Stimulated activated naive CD8-positive, alpha-beta T cell treated with anti-CD3 and anti-CD28 coated beads, Interleukin-15, Interleukin-2, amounts not matched to agents 100 ng/mL and 50 ng/mL, for 24 hours (primary cell): Measurements from ENCODE around the gene E2F2.
"Not testable (repeated sequence)": the region's sequence is repeated elsewhere in the genome, so short reads cannot be mapped to it uniquely, and the experiment has no call there.

Experiments
- H3K27ac Mint-ChIP-seq: one replicate; pipeline ENCODE4 v1.8.0; 2021; ENCODE audit warnings: mild to moderate bottlenecking, mixed read lengths
- H3K27me3 Mint-ChIP-seq: one replicate; pipeline ENCODE4 v1.8.0; 2021; ENCODE audit warnings: mixed read lengths
- H3K36me3 Mint-ChIP-seq: one replicate; pipeline ENCODE4 v1.8.0; 2021; ENCODE audit warnings: low read depth, mixed read lengths
- H3K4me1 Mint-ChIP-seq: one replicate; pipeline ENCODE4 v1.8.0; 2021; ENCODE audit warnings: low read depth, mixed read lengths
- H3K4me3 Mint-ChIP-seq: one replicate; pipeline ENCODE4 v1.8.0; 2021; ENCODE audit warnings: mild to moderate bottlenecking, mixed read lengths
- H3K9me3 Mint-ChIP-seq: one replicate; pipeline ENCODE4 v1.8.0; 2021; ENCODE audit warnings: mixed read lengths

E2F2 gene

GRCh38 chr1:23526329-23527041, 4.5 kb downstream of the E2F2 start:
- Mint-ChIP-seq H3K27ac (no peak overlapping the region), H3K36me3 (peaks cover 19% of the 10 kb centered on the region), H3K27me3 (no peaks in the 10 kb centered on the region), H3K9me3 (no peaks in the 10 kb centered on the region), H3K4me1 (peaks cover 86% of the 10 kb centered on the region), H3K4me3 (peak overlapping the region; percentile 35)

GRCh38 chr1:23525558-23526250, 5.3 kb downstream of the E2F2 start:
- Mint-ChIP-seq H3K4me1 (peaks cover 81% of the 10 kb centered on the region), H3K4me3 (peak overlapping the region; percentile 35), H3K9me3 (no peaks in the 10 kb centered on the region), H3K27ac (peak overlapping the region; percentile 38), H3K27me3 (no peaks in the 10 kb centered on the region), H3K36me3 (peaks cover 21% of the 10 kb centered on the region)

GRCh38 chr1:23524716-23525401, 6.2 kb downstream of the E2F2 start:
- H3K27me3 Mint-ChIP-seq, result no peaks in the 10 kb centered on the region
- H3K9me3 Mint-ChIP-seq, result no peaks in the 10 kb centered on the region
- H3K36me3 Mint-ChIP-seq, result peaks cover 21% of the 10 kb centered on the region
- H3K27ac Mint-ChIP-seq, result peak overlapping the region; percentile 68
- no peak overlapping the region for H3K4me3 Mint-ChIP-seq
- peaks cover 75% of the 10 kb centered on the region for H3K4me1 Mint-ChIP-seq

GRCh38 chr1:23524163-23524562, 6.9 kb downstream of the E2F2 start:
- H3K4me1 Mint-ChIP-seq, result peaks cover 68% of the 10 kb centered on the region
- peaks cover 22% of the 10 kb centered on the region for H3K36me3 Mint-ChIP-seq
- H3K9me3 Mint-ChIP-seq, result no peaks in the 10 kb centered on the region
- H3K27me3 Mint-ChIP-seq, result no peaks in the 10 kb centered on the region
- no peak overlapping the region for H3K27ac Mint-ChIP-seq
- no peak overlapping the region for H3K4me3 Mint-ChIP-seq

GRCh38 chr1:23522244-23522982, 8.6 kb downstream of the E2F2 start:
- Mint-ChIP-seq H3K4me1 (peaks cover 51% of the 10 kb centered on the region), H3K27me3 (no peaks in the 10 kb centered on the region), H3K36me3 (peaks cover 31% of the 10 kb centered on the region), H3K27ac (no peak overlapping the region), H3K4me3 (no peak overlapping the region), H3K9me3 (no peaks in the 10 kb centered on the region)

GRCh38 chr1:23521588-23521987, 9.4 kb downstream of the E2F2 start:
- Mint-ChIP-seq H3K4me1 (peaks cover 42% of the 10 kb centered on the region), H3K4me3 (no peak overlapping the region), H3K27ac (no peak overlapping the region), H3K27me3 (no peaks in the 10 kb centered on the region), H3K36me3 (peaks cover 37% of the 10 kb centered on the region), H3K9me3 (no peaks in the 10 kb centered on the region)

GRCh38 chr1:23517581-23517980, 13.5 kb downstream of the E2F2 start:
- no peak overlapping the region for H3K27ac Mint-ChIP-seq
- H3K36me3 Mint-ChIP-seq, result peaks cover 64% of the 10 kb centered on the region
- H3K4me3 Mint-ChIP-seq, result no peak overlapping the region
- peaks cover 8% of the 10 kb centered on the region for H3K4me1 Mint-ChIP-seq
- H3K27me3 Mint-ChIP-seq, result no peaks in the 10 kb centered on the region
- H3K9me3 Mint-ChIP-seq, result no peaks in the 10 kb centered on the region

GRCh38 chr1:23515905-23516304, 15.1 kb downstream of the E2F2 start:
- no peaks in the 10 kb centered on the region for H3K27me3 Mint-ChIP-seq
- H3K4me1 Mint-ChIP-seq, result no peaks in the 10 kb centered on the region
- peaks cover 63% of the 10 kb centered on the region for H3K36me3 Mint-ChIP-seq
- H3K27ac Mint-ChIP-seq, result no peak overlapping the region
- H3K9me3 Mint-ChIP-seq, result no peaks in the 10 kb centered on the region
- H3K4me3 Mint-ChIP-seq, result no peak overlapping the region

- Mint-ChIP-seq H3K36me3 (peaks cover 77% of the 10 kb centered on the region), H3K27ac (no peak overlapping the region), H3K4me1 (no peaks in the 10 kb centered on the region), H3K9me3 (no peaks in the 10 kb centered on the region), H3K4me3 (no peak overlapping the region), H3K27me3 (no peaks in the 10 kb centered on the region)
Observed at GRCh38 chr1:23514111-23514679, 16.8 kb downstream of the E2F2 start.

GRCh38 chr1:23509896-23510295, 21.1 kb downstream of the E2F2 start:
- Mint-ChIP-seq H3K27me3 (no peaks in the 10 kb centered on the region), H3K36me3 (peaks cover 67% of the 10 kb centered on the region), H3K9me3 (no peaks in the 10 kb centered on the region), H3K27ac (no peak overlapping the region), H3K4me3 (no peak overlapping the region), H3K4me1 (no peaks in the 10 kb centered on the region)

- no peaks in the 10 kb centered on the region for H3K4me1 Mint-ChIP-seq
- H3K36me3 Mint-ChIP-seq, result peaks cover 43% of the 10 kb centered on the region
- H3K27ac Mint-ChIP-seq, result no peak overlapping the region
- H3K27me3 Mint-ChIP-seq, result no peaks in the 10 kb centered on the region
- H3K9me3 Mint-ChIP-seq, result no peaks in the 10 kb centered on the region
- no peak overlapping the region for H3K4me3 Mint-ChIP-seq
Observed at GRCh38 chr1:23506376-23507107, 24.5 kb downstream of the E2F2 start.

- no peak overlapping the region for H3K4me3 Mint-ChIP-seq
- no peaks in the 10 kb centered on the region for H3K27me3 Mint-ChIP-seq
- no peaks in the 10 kb centered on the region for H3K9me3 Mint-ChIP-seq
- peaks cover 38% of the 10 kb centered on the region for H3K36me3 Mint-ChIP-seq
- H3K4me1 Mint-ChIP-seq, result no peaks in the 10 kb centered on the region
- H3K27ac Mint-ChIP-seq, result no peak overlapping the region
Observed at GRCh38 chr1:23505851-23506250, 25.2 kb downstream of the E2F2 start.

GRCh38 chr1:23504156-23504555, 26.9 kb downstream of the E2F2 start:
- H3K27ac Mint-ChIP-seq, H3K27me3 Mint-ChIP-seq, H3K4me1 Mint-ChIP-seq, H3K9me3 Mint-ChIP-seq, H3K4me3 Mint-ChIP-seq: not testable (repeated sequence)
- peaks cover 21% of the 10 kb centered on the region for H3K36me3 Mint-ChIP-seq

GRCh38 chr1:23502951-23503350, 28.1 kb downstream of the E2F2 start:
- Mint-ChIP-seq H3K4me3 (no peak overlapping the region), H3K36me3 (peaks cover 14% of the 10 kb centered on the region)

More at GRCh38 chr1:23502951-23503350, 28.1 kb downstream of the E2F2 start:
- Mint-ChIP-seq H3K9me3 (no peaks in the 10 kb centered on the region), H3K27ac (no peak overlapping the region), H3K4me1 (no peaks in the 10 kb centered on the region), H3K27me3 (no peaks in the 10 kb centered on the region)
